ENCODE results near the gene DRP2. TPM values are rescaled to one million over a fixed set of nuclear protein-coding genes. Genes with fewer than 3 reads are reported as not detected.

The DRP2 gene
- polyA plus RNA-seq, 1 of the 3 experiments (the other 2 are of a cell fraction), result 0.16 TPM

DNA sequence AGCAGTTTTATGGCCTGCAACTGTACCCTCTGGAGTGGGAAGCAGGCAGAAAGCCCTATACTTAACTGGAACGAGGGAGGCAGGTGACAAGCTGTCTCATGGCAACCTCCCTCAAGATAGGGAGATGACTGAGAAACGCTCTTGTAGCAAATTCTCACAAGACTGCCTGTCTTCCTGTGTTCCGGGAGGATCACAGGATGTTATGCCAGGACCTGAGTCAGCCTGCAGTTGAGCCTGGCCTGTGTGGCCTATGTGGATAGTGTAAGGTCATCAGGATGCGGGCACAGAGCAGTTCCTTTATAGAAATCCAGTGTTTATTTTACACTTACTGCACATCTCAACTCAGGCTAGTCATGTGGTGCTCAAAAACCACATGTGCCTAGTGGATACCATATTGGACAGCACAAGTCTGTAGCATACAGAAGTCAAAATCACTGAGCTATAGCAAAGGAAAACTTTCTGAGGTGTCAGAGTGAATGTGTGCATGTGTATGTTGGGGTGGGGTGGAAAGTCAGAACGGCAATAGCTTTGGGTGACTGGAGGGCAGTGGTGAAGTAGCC lies 46.4 kb downstream of the DRP2 start:
- no peaks in the 10 kb centered on the region for H3K79me2 ChIP-seq (ENCODE audit: insufficient read depth)
- H3K27me3 ChIP-seq (ENCODE audit: insufficient read depth), result no peaks in the 10 kb centered on the region; the same call in 1 of the 2 replicates
- no peaks in the 10 kb centered on the region for H3K9me2 ChIP-seq
- H3K36me3 ChIP-seq (replicated peaks in 1 of 2; ENCODE audit: control insufficient read depth in 1 of 2, insufficient read depth in 2 of 2, low read length in 1 of 2), result no peaks in the 10 kb centered on the region
- CTCF ChIA-PET, result no interaction called here
- H3K9me3 ChIP-seq, result no peaks in the 10 kb centered on the region
- H3K27ac ChIP-seq (ENCODE audit: low read depth in 2 of 2, low read length in 1 of 2), result peak overlapping the region in 1 of 2 experiments; percentile 52; a peak in 2 of 4 replicates
- 27% methylated on average over 3 of the region's 5 CpGs for WGBS (ENCODE audit: low lambda C conversion rate)
- POLR2A ChIA-PET, result no interaction called here
- no peaks in the 10 kb centered on the region for H3F3A ChIP-seq (replicated peaks; ENCODE audit: insufficient read depth)
- TF ChIP-seq, protein P1, sequence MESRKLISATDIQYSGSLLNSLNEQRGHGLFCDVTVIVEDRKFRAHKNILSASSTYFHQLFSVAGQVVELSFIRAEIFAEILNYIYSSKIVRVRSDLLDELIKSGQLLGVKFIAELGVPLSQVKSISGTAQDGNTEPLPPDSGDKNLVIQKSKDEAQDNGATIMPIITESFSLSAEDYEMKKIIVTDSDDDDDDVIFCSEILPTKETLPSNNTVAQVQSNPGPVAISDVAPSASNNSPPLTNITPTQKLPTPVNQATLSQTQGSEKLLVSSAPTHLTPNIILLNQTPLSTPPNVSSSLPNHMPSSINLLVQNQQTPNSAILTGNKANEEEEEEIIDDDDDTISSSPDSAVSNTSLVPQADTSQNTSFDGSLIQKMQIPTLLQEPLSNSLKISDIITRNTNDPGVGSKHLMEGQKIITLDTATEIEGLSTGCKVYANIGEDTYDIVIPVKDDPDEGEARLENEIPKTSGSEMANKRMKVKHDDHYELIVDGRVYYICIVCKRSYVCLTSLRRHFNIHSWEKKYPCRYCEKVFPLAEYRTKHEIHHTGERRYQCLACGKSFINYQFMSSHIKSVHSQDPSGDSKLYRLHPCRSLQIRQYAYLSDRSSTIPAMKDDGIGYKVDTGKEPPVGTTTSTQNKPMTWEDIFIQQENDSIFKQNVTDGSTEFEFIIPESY (IDR thresholded peaks at IDR 0.05; ENCODE audit: borderline replicate concordance, low read depth), result no peak
- TF ChIP-seq FOXJ3 (CRISPR knock-in tag; IDR thresholded peaks at IDR 0.05), result no peak
- no peak for TF ChIP-seq TCF12 (IDR thresholded peaks at IDR 0.05)
- TF ChIP-seq, protein P2, sequence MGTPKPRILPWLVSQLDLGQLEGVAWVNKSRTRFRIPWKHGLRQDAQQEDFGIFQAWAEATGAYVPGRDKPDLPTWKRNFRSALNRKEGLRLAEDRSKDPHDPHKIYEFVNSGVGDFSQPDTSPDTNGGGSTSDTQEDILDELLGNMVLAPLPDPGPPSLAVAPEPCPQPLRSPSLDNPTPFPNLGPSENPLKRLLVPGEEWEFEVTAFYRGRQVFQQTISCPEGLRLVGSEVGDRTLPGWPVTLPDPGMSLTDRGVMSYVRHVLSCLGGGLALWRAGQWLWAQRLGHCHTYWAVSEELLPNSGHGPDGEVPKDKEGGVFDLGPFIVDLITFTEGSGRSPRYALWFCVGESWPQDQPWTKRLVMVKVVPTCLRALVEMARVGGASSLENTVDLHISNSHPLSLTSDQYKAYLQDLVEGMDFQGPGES (IDR thresholded peaks at IDR 0.05; ENCODE audit: low read depth, low read length), result no peak
- TF ChIP-seq JUND (IDR thresholded peaks at IDR 0.05), result no peak
- TF ChIP-seq NRF1 (IDR thresholded peaks at IDR 0.05; ENCODE audit: low read depth, low read length), result no peak
- TF ChIP-seq, protein P3, sequence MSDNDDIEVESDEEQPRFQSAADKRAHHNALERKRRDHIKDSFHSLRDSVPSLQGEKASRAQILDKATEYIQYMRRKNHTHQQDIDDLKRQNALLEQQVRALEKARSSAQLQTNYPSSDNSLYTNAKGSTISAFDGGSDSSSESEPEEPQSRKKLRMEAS (IDR thresholded peaks at IDR 0.05; ENCODE audit: low read depth), result no peak
- TF ChIP-seq NFIC (IDR thresholded peaks at IDR 0.05; ENCODE audit: borderline replicate concordance), result no peak
- TF ChIP-seq RAD21 (IDR thresholded peaks at IDR 0.05; ENCODE audit: low read length), result no peak
- no peak for TF ChIP-seq RXRA (IDR thresholded peaks at IDR 0.05; ENCODE audit: borderline replicate concordance, low read depth)
- no peak for TF ChIP-seq MXI1 (IDR thresholded peaks at IDR 0.05; ENCODE audit: low read depth, low read length)
- TF ChIP-seq EZH2phosphoT487 (IDR thresholded peaks at IDR 0.05; ENCODE audit: borderline replicate concordance, low read depth), result no peak
- TF ChIP-seq, protein P4, sequence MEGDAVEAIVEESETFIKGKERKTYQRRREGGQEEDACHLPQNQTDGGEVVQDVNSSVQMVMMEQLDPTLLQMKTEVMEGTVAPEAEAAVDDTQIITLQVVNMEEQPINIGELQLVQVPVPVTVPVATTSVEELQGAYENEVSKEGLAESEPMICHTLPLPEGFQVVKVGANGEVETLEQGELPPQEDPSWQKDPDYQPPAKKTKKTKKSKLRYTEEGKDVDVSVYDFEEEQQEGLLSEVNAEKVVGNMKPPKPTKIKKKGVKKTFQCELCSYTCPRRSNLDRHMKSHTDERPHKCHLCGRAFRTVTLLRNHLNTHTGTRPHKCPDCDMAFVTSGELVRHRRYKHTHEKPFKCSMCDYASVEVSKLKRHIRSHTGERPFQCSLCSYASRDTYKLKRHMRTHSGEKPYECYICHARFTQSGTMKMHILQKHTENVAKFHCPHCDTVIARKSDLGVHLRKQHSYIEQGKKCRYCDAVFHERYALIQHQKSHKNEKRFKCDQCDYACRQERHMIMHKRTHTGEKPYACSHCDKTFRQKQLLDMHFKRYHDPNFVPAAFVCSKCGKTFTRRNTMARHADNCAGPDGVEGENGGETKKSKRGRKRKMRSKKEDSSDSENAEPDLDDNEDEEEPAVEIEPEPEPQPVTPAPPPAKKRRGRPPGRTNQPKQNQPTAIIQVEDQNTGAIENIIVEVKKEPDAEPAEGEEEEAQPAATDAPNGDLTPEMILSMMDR (IDR thresholded peaks at IDR 0.05), result no peak
- no peak for TF ChIP-seq TEAD4 (IDR thresholded peaks at IDR 0.05; ENCODE audit: borderline replicate concordance, insufficient read depth)
- TF ChIP-seq RFX5 (IDR thresholded peaks at IDR 0.05; ENCODE audit: low read length), result no peak
- TF ChIP-seq GATA2 (CRISPR knock-in tag; IDR thresholded peaks at IDR 0.05), result no peak
- TF ChIP-seq MEF2A (IDR thresholded peaks at IDR 0.05; ENCODE audit: borderline replicate concordance, low read depth), result no peak
- no peak for TF ChIP-seq FOSL2 (IDR thresholded peaks at IDR 0.05; ENCODE audit: borderline replicate concordance, low read depth)
- no peak for TF ChIP-seq EP300 (IDR thresholded peaks at IDR 0.05; ENCODE audit: borderline replicate concordance in 1 of 2, low read depth in 1 of 2, low read length in 1 of 2)
- H4K20me1 ChIP-seq (ENCODE audit: insufficient read depth), result no peaks in the 10 kb centered on the region
- no peak overlapping the region for H3K9ac ChIP-seq
- H3K4me2 ChIP-seq, result no peak overlapping the region
- peak overlapping the region; percentile 36 for H2AFZ ChIP-seq (ENCODE audit: low read depth)
- H3K4me1 ChIP-seq (ENCODE audit: control insufficient read depth in 1 of 2, insufficient read depth in 2 of 2, low read depth in 1 of 2, low read length in 1 of 2), result no peaks in the 10 kb centered on the region
- no peak for DNase-seq
- no peak overlapping the region for H3K4me3 ChIP-seq (ENCODE audit: low read depth in 2 of 2, low read length in 1 of 2)
